GM23338 (cell line): ENCODE measurements around the gene CHRM1. TPM values are rescaled to one million over a fixed set of nuclear protein-coding genes. Genes with fewer than 3 reads are reported as not detected.

Experiments
- ATAC-seq: fragments of 200-7000 bp; cut with Tn5 transposase; 3 replicates; pipeline ENCODE4 v1.9.1; 2020
- DNase-seq: peaks from one replicate; pipeline ENCODE4 v3.0.0-alpha.2; 2015; ENCODE audit warnings: low spot score
- H2AFZ ChIP-seq: fragments of 200-600 bp; sonication (generic); 2 replicates; pipeline ENCODE4 v1.8.0; 2016; ENCODE audit warnings: antibody characterized with exemption, mild to moderate bottlenecking, moderate library complexity
- H3F3A ChIP-seq: fragments of 200-600 bp; sonication (generic); replicated peaks from 2 replicates; pipeline ENCODE4 v1.8.0; 2017; ENCODE audit warnings: antibody characterized with exemption, mixed run types, low read depth
- H3K27ac ChIP-seq: fragments of 200-600 bp; sonication (generic); 2 replicates; pipeline ENCODE4 v1.6.1; 2016; ENCODE audit warnings: low read depth
- H3K27me3 ChIP-seq: fragments of 200-600 bp; sonication (generic); 2 replicates; pipeline ENCODE4 v1.8.0; 2016; ENCODE audit warnings: mild to moderate bottlenecking, mixed run types, moderate library complexity; ENCODE audit not compliant: insufficient read depth
- H3K36me3 ChIP-seq: fragments of 200-600 bp; sonication (generic); 2 replicates; pipeline ENCODE4 v1.8.0; 2016; ENCODE audit warnings: mild to moderate bottlenecking; ENCODE audit not compliant: insufficient read depth
- H3K4me1 ChIP-seq: fragments of 200-600 bp; sonication (generic); 2 replicates; pipeline ENCODE4 v1.8.0; 2016; ENCODE audit warnings: mild to moderate bottlenecking, moderate library complexity; ENCODE audit not compliant: insufficient read depth
- H3K4me2 ChIP-seq: fragments of 200-600 bp; sonication (generic); 2 replicates; pipeline ENCODE4 v1.7.1; 2017; ENCODE audit warnings: mixed run types
- H3K4me3 ChIP-seq: fragments of 200-600 bp; sonication (generic); 2 replicates; pipeline ENCODE4 v1.6.1; 2016; ENCODE audit warnings: mixed run types
- H3K79me2 ChIP-seq: fragments of 200-600 bp; sonication (generic); replicated peaks from 2 replicates; pipeline ENCODE4 v1.8.0; 2017; ENCODE audit warnings: mild to moderate bottlenecking; ENCODE audit not compliant: insufficient read depth
- H3K9me2 ChIP-seq: fragments of 200-600 bp; sonication (generic); 2 replicates; pipeline ENCODE4 v1.8.0; 2017; ENCODE audit not compliant: insufficient read depth
- H4K20me1 ChIP-seq: fragments of 200-600 bp; sonication (generic); replicated peaks from 2 replicates; pipeline ENCODE4 v1.8.0; 2017; ENCODE audit warnings: mild to moderate bottlenecking; ENCODE audit not compliant: insufficient read depth
- H3K27ac Mint-ChIP-seq: 2 replicates; pipeline ENCODE4 v1.8.0; 2020; ENCODE audit warnings: inconsistent platforms, mild to moderate bottlenecking, moderate library complexity, mixed read lengths
- H3K27me3 Mint-ChIP-seq: 3 replicates; pipeline ENCODE4 v1.8.0; 2022; ENCODE audit warnings: low read depth, mild to moderate bottlenecking, moderate library complexity, mixed read lengths, inconsistent platforms; ENCODE audit not compliant: insufficient read depth, poor library complexity
- H3K36me3 Mint-ChIP-seq: 3 replicates; pipeline ENCODE4 v1.8.0; 2021; ENCODE audit warnings: low read depth, mild to moderate bottlenecking, inconsistent platforms, moderate library complexity, mixed read lengths
- H3K4me1 Mint-ChIP-seq: 3 replicates; pipeline ENCODE4 v1.8.0; 2020; ENCODE audit warnings: mild to moderate bottlenecking, inconsistent platforms, mixed read lengths
- H3K4me3 Mint-ChIP-seq: 3 replicates; pipeline ENCODE4 v1.8.0; 2021; ENCODE audit warnings: moderate library complexity, mild to moderate bottlenecking, inconsistent platforms, mixed read lengths
- H3K9me3 Mint-ChIP-seq: 3 replicates; pipeline ENCODE4 v1.8.0; 2020; ENCODE audit warnings: moderate library complexity, mild to moderate bottlenecking, inconsistent platforms, mixed read lengths
- CREB1 ChIP-seq: fragments of 250-450 bp; sonication (Bioruptor Pico); IDR thresholded peaks from 2 replicates; pipeline ENCODE4 v1.5.0; 2020; ENCODE audit warnings: low read depth, mild to moderate bottlenecking, moderate library complexity
- CTCF ChIP-seq, 2 experiments: fragments of 200-600 bp in 1 of 2; sonication (generic) in 1 of 2; conservative IDR thresholded peaks; 2 replicates each; pipeline versions ENCODE4 v1.5.1 to v1.6.1; 2016 to 2017; ENCODE audit warnings: antibody characterized with exemption in 2 of 2, low read depth in 2 of 2, mild to moderate bottlenecking in 2 of 2, moderate library complexity in 1 of 2
- EZH2 ChIP-seq: fragments of 200-600 bp; sonication (generic); IDR thresholded peaks from one replicate; pipeline ENCODE4 v1.8.0; 2017; ENCODE audit warnings: antibody characterized with exemption, mild to moderate bottlenecking, low read depth; ENCODE audit not compliant: unreplicated experiment
- NANOG ChIP-seq: IDR thresholded peaks from 2 replicates; pipeline ENCODE4 v1.6.1; 2016; ENCODE audit warnings: antibody characterized with exemption, borderline replicate concordance
- POLR2AphosphoS5 ChIP-seq: IDR thresholded peaks from 2 replicates; pipeline ENCODE4 v1.6.1; 2016; ENCODE audit warnings: antibody characterized with exemption, low read depth
- polyA plus RNA-seq: library from polyadenylated mRNA; unstranded; fragments of >200 nt; fragmentation: Nextera tagmentation; extraction: Ambion mirVana; gene quantifications from 2 replicates; pipeline ENCODE4 v1.2.1, GENCODE V29; 2016
- total RNA-seq: library from RNA; depleted of rRNA; stranded (reverse); fragments of >200 nt; shearing (Covaris generic); gene quantifications from 2 replicates; pipeline ENCODE4 v1.2.3, GENCODE V29; 2014

Gene CHRM1
- total and polyA plus RNA-seq, 2 experiments from 2014 or later = 0.14 to 0.44 TPM

- Histone ChIP-seq H3K9me2 (no peaks in the 10 kb centered on the region), H3K4me3 (no peak overlapping the region), H3F3A (peaks cover 62% of the 10 kb centered on the region), H4K20me1 (peaks cover 51% of the 10 kb centered on the region), H3K4me2 (no peak overlapping the region), H3K36me3 (peaks cover 52% of the 10 kb centered on the region), H3K27ac (no peak overlapping the region), H2AFZ (no peak overlapping the region), H3K27me3 (no peaks in the 10 kb centered on the region), H3K79me2 (peaks cover 96% of the 10 kb centered on the region), H3K4me1 (peaks cover 13% of the 10 kb centered on the region)
- no peak overlapping the region for H3K4me3 Mint-ChIP-seq
- H3K36me3 Mint-ChIP-seq = peaks cover 92% of the 10 kb centered on the region
- no peak for ATAC-seq
- peak overlapping the region; percentile 70 for H3K27ac Mint-ChIP-seq
- H3K27me3 Mint-ChIP-seq = peaks cover 24% of the 10 kb centered on the region
- peaks cover 21% of the 10 kb centered on the region for H3K4me1 Mint-ChIP-seq
- no peaks in the 10 kb centered on the region; the same call in 2 of the 3 replicates for H3K9me3 Mint-ChIP-seq
- TF ChIP-seq NANOG (no peak), CREB1 (CRISPR knock-in tag) (no peak), EZH2 (no peak)
- DNase-seq = no peak
Observed at GRCh38 chr11:62876712-62877111, 44.5 kb downstream of the CHRM1 start.

- Histone ChIP-seq H3K4me3 (no peak overlapping the region), H3K27me3 (no peaks in the 10 kb centered on the region), H3F3A (peaks cover 63% of the 10 kb centered on the region), H3K4me2 (no peak overlapping the region), H3K79me2 (peaks cover 100% of the 10 kb centered on the region), H3K9me2 (no peaks in the 10 kb centered on the region), H4K20me1 (peaks cover 57% of the 10 kb centered on the region), H3K4me1 (peaks cover 13% of the 10 kb centered on the region), H2AFZ (no peak overlapping the region), H3K27ac (peak overlapping the region; percentile 69), H3K36me3 (peaks cover 59% of the 10 kb centered on the region)
- ATAC-seq (no peak), DNase-seq (no peak)
- no peak overlapping the region for H3K27ac Mint-ChIP-seq
- TF ChIP-seq CTCF (conservative IDR thresholded peaks at IDR 0.05; ENCODE audit: low read depth in 2 of 2) (0 out of 4 replicates have a peak, but pooled peaks of 1 of the 2 experiments have one; percentile 2), NANOG (no peak)
- no peak overlapping the region for H3K4me3 Mint-ChIP-seq
- H3K4me1 Mint-ChIP-seq = peaks cover 21% of the 10 kb centered on the region
- H3K9me3 Mint-ChIP-seq = no peaks in the 10 kb centered on the region; the same call in 2 of the 3 replicates
- H3K36me3 Mint-ChIP-seq = peaks cover 89% of the 10 kb centered on the region
- H3K27me3 Mint-ChIP-seq = peaks cover 16% of the 10 kb centered on the region
Observed at GRCh38 chr11:62875698-62876478, 45.3 kb downstream of the CHRM1 start.

- H3K27me3 Mint-ChIP-seq = peaks cover 9% of the 10 kb centered on the region
- peaks cover 100% of the 10 kb centered on the region for H3K79me2 ChIP-seq
Observed at GRCh38 chr11:62874851-62875250, 46.3 kb downstream of the CHRM1 start.

More at GRCh38 chr11:62874851-62875250, 46.3 kb downstream of the CHRM1 start:
- H4K20me1 ChIP-seq = peaks cover 59% of the 10 kb centered on the region
- H2AFZ ChIP-seq = no peak overlapping the region
- H3K4me1 ChIP-seq = peaks cover 7% of the 10 kb centered on the region
- no peaks in the 10 kb centered on the region for H3K27me3 ChIP-seq
- peaks cover 55% of the 10 kb centered on the region for H3F3A ChIP-seq
- DNase-seq (no peak), ATAC-seq (no peak)
- TF ChIP-seq POLR2AphosphoS5 = no peak
- H3K36me3 ChIP-seq = peaks cover 60% of the 10 kb centered on the region
- Mint-ChIP-seq H3K4me3 (no peak overlapping the region), H3K27ac (no peak overlapping the region), H3K9me3 (no peaks in the 10 kb centered on the region), H3K36me3 (peaks cover 88% of the 10 kb centered on the region), H3K4me1 (peaks cover 15% of the 10 kb centered on the region)
- H3K4me3 ChIP-seq = no peak overlapping the region
- no peaks in the 10 kb centered on the region for H3K9me2 ChIP-seq
- H3K27ac ChIP-seq = peak overlapping the region; percentile 63; the same call in 1 of the 2 replicates
- H3K4me2 ChIP-seq = no peak overlapping the region
